Osteocyte (in vitro differentiated cells): ENCODE measurements around the gene IFT57. TPM values are rescaled to one million over a fixed set of nuclear protein-coding genes. Genes with fewer than 3 reads are reported as not detected.

Source experiments
- DNase-seq: peaks from one replicate; pipeline ENCODE4 v3.0.0; 2021; ENCODE audit warnings: mixed read lengths; ENCODE audit not compliant: unreplicated experiment; ENCODE audit errors: extremely low spot score
- H3K27ac Mint-ChIP-seq: one replicate; pipeline ENCODE4 v1.8.0; 2021; ENCODE audit warnings: mild to moderate bottlenecking, mixed read lengths; ENCODE audit not compliant: unreplicated experiment
- H3K27me3 Mint-ChIP-seq: one replicate; pipeline ENCODE4 v1.8.0; 2021; ENCODE audit warnings: mixed read lengths; ENCODE audit not compliant: unreplicated experiment
- H3K36me3 Mint-ChIP-seq: one replicate; pipeline ENCODE4 v1.8.0; 2021; ENCODE audit warnings: mixed read lengths; ENCODE audit not compliant: unreplicated experiment
- H3K4me1 Mint-ChIP-seq: one replicate; pipeline ENCODE4 v1.8.0; 2021; ENCODE audit warnings: mixed read lengths; ENCODE audit not compliant: unreplicated experiment
- H3K4me3 Mint-ChIP-seq: one replicate; pipeline ENCODE4 v1.8.0; 2021; ENCODE audit warnings: mild to moderate bottlenecking, moderate library complexity, mixed read lengths; ENCODE audit not compliant: unreplicated experiment
- H3K9me3 Mint-ChIP-seq: one replicate; pipeline ENCODE4 v1.8.0; 2021; ENCODE audit warnings: mixed read lengths; ENCODE audit not compliant: unreplicated experiment
- CTCF ChIP-seq: fragments of 200-600 bp; sonication (generic); IDR thresholded peaks from 2 replicates; pipeline ENCODE4 v1.5.0; 2021; ENCODE audit warnings: antibody characterized with exemption, mild to moderate bottlenecking, moderate library complexity
- total RNA-seq: library from RNA; stranded (reverse); gene quantifications from 2 replicates; pipeline ENCODE4 v1.2.1, GENCODE V29; 2021

The IFT57 gene
- total RNA-seq, 1 donor from 2014 or later, result 32.2 TPM

- H3K9me3 Mint-ChIP-seq, result no peaks in the 10 kb centered on the region
- TF ChIP-seq CTCF, result no peak
- no peaks in the 10 kb centered on the region for H3K36me3 Mint-ChIP-seq
- H3K27me3 Mint-ChIP-seq, result no peaks in the 10 kb centered on the region
- no peak overlapping the region for H3K4me3 Mint-ChIP-seq
- H3K4me1 Mint-ChIP-seq, result no peaks in the 10 kb centered on the region
- DNase-seq, result no peak
- no peak overlapping the region for H3K27ac Mint-ChIP-seq
Observed at GRCh38 chr3:108251844-108252243, 29.6 kb upstream of the IFT57 start.

GRCh38 chr3:108251265-108251664 is 29.0 kb upstream of the IFT57 start:
- Mint-ChIP-seq H3K9me3 (no peaks in the 10 kb centered on the region), H3K4me1 (no peaks in the 10 kb centered on the region)

GRCh38 chr3:108250626-108251025 is 28.4 kb upstream of the IFT57 start:
- Mint-ChIP-seq H3K9me3 (no peaks in the 10 kb centered on the region), H3K4me1 (no peaks in the 10 kb centered on the region), H3K27ac (no peak overlapping the region), H3K36me3 (no peaks in the 10 kb centered on the region), H3K27me3 (no peaks in the 10 kb centered on the region), H3K4me3 (no peak overlapping the region)
- no peak for TF ChIP-seq CTCF
- no peak for DNase-seq

More at GRCh38 chr3:108251265-108251664, 29.0 kb upstream of the IFT57 start:
- Mint-ChIP-seq H3K27ac (no peak overlapping the region), H3K36me3 (no peaks in the 10 kb centered on the region), H3K27me3 (no peaks in the 10 kb centered on the region), H3K4me3 (no peak overlapping the region)
- no peak for TF ChIP-seq CTCF
- no peak for DNase-seq

- H3K9me3 Mint-ChIP-seq, result no peaks in the 10 kb centered on the region
- H3K36me3 Mint-ChIP-seq, result no peaks in the 10 kb centered on the region
- no peak overlapping the region for H3K4me3 Mint-ChIP-seq
- no peak for TF ChIP-seq CTCF
- no peaks in the 10 kb centered on the region for H3K27me3 Mint-ChIP-seq
- DNase-seq, result no peak
- H3K27ac Mint-ChIP-seq, result no peak overlapping the region
- no peaks in the 10 kb centered on the region for H3K4me1 Mint-ChIP-seq
Observed at GRCh38 chr3:108243243-108243642, 21.0 kb upstream of the IFT57 start.

- H3K27ac Mint-ChIP-seq, result no peak overlapping the region
- no peak overlapping the region for H3K4me3 Mint-ChIP-seq
- H3K36me3 Mint-ChIP-seq, result no peaks in the 10 kb centered on the region
- TF ChIP-seq CTCF, result no peak
- no peaks in the 10 kb centered on the region for H3K9me3 Mint-ChIP-seq
- no peak for DNase-seq
- H3K27me3 Mint-ChIP-seq, result no peaks in the 10 kb centered on the region
- no peaks in the 10 kb centered on the region for H3K4me1 Mint-ChIP-seq
Observed at GRCh38 chr3:108242776-108243175, 20.6 kb upstream of the IFT57 start.
